ENCODE data around the gene MYO3B. TPM values are rescaled to one million over a fixed set of nuclear protein-coding genes. Genes with fewer than 3 reads are reported as not detected.
"Not testable (repeated sequence)": the region's sequence is repeated elsewhere in the genome, so short reads cannot be mapped to it uniquely, and the experiment has no call there.

Gene MYO3B
- total RNA-seq, 2 donors from 2014 or later, result not detected

DNA sequence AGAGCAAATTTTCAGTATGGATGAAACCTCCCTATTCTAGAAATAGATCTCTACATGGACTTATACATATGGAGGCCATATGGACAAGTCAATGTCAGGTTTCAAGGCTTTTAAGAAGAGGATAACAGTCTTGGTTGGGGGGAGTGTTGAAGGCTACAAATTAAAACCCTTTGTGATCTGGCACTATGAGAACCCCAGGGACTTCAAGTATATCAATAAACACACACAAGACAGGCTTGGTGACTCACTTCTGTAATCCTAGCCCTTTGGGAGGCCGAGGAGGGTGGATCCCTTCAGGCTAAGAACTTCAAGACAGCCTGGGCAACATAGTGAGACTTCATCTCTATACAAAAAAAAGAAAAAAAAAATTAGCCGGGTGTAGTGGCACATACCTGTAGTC lies 410.0 kb downstream of the MYO3B start:
- intact Hi-C loops (cut with DNase I), result no loop called here
- ATAC-seq (no peak), DNase-seq (no peak)

DNA sequence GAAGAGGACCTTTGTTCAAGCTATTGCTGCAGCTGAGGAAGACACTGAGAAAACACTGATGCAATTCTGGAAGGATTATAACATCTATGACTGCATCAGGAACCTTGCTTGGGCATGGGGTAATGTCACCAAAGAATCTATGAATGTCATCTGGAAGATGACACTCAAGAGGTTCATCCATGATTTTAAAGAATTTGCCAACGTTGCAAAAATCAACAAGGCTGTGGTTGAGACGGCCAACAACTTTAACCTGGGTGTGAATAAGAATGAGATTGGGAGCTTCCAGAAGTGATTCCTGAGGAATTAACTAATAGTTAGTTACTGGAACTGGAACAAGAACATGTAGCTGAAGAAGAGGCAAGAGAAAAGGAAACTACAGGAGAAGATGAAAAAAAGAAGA lies 410.8 kb downstream of the MYO3B start:
- DNase-seq, result no peak
- intact Hi-C loops (cut with DNase I), result no loop called here

DNA sequence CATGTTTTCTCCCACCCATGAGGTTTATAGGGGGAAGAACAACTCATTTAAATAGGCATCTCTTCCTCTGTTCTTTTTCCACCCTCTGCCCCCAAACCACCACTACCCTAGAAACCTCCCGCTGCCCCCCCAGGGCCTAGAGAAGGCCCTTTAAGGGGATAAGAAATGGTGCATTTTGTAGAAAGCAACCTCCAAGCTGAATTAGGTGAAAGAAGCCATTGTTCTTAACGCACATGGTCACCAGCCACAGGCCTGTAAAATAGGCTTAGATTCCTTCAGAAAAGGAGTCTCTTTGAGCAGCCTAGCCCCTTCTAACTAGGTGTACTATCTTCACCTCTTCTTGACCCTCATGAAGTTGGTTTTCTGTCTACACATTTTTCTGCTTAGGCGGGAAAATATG lies 418.6 kb downstream of the MYO3B start:
- ATAC-seq (no peak), DNase-seq (no peak)
- intact Hi-C loops (cut with DNase I), result no loop called here

More for the DNA sequence above, 410.8 kb downstream of the MYO3B start:
- ATAC-seq, result no peak

DNA sequence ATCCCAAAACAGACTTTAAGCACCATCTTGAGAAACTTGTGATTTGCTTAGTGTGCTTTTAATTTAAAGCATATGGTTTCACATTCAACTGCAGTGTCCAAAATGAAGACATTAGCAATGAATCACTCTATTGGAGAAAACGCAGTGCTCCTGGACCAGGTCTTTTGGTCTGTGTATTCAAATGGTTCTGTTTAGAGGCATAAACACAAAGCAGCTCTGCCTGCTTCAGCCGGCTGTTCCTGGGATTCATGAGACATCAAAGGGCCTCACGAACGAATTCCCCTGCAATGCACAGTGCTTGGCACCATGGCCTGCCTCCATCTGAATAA lies 420.1 kb downstream of the MYO3B start:
- no peak for ATAC-seq
- intact Hi-C loops (cut with DNase I), result no loop called here
- DNase-seq, result no peak

DNA sequence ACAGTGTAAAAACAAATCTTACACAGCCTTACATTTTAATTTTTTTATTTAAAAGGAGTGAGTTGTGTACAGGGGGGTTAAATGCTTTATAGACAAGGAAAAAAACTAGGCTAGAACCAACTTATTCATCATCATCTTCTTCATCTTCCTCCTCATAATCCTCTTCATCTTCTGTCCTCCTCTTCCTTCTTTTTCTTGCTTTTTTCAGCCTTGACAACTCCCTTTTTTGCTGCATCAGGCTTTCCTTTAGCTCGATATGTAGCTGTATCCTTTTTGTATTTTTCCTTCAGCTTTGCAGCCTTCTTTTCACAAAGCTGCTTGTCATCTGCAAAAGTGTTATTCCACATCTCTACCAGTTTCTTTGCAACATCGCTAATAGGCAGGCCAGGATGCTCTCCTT lies 423.5 kb downstream of the MYO3B start:
- no peak for ATAC-seq
- intact Hi-C loops (cut with DNase I), result no loop called here
- no peak for DNase-seq

DNA sequence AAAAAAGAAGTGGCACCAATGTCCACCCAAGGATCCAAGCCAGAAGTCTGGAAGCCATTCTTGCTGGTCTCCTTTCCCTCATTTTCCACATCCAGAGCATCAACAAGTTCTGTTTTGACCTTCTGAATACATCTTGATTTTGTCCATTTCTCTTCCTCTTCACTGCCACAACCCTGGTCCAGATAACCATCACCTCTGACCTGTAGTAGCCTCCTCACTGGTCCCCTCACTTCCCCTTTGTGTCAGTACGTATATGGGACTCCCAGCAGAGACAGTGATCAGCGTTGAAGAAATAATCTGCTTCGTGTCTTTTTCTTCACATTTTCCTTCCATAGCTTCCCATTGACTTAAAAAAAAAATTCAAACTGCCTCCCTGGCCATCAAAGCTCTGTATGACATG lies 427.9 kb downstream of the MYO3B start:
- intact Hi-C loops (cut with DNase I), result no loop called here
- ATAC-seq, result no peak
- DNase-seq, result no peak

DNA sequence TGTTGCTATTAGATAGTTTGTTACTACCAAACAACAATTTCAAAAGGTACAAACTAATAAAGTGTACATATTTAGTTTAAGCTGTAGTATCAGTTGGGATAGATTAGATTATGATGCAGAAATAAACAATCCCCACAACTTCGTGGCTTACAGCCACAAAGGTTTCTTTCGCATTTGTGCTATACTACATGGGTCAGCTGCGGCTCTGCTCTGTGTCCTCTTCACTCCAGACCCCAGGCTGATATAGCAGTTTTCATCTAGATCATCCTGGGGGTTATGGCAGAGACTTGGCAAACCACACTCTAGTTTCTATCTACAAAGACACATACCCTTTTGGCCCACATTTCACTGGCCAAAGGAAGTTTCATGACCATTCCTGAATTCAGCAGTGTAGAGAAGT lies 429.2 kb downstream of the MYO3B start:
- intact Hi-C loops (cut with DNase I), result no loop called here
- DNase-seq, result no peak
- ATAC-seq, result no peak

DNA sequence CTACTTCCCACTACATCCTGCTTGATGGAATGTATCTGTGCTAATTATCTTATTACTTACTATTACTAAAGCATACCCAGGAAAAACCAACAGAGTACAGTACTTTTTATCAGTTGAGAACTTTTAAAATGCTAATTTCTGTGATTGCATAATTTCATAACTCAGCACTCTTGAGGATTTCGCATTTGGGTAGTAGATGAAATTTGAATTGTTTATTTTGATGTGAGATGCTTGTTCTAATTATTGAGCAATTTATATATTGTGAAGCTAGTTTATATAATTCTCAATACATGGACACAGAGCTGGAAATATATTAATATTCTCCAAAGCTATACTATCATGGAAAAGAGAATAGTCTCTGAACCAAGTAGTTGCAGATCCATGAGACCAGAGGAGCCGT lies 432.7 kb downstream of the MYO3B start:
- intact Hi-C loops (cut with DNase I), result no loop called here
- ATAC-seq, result no peak
- no peak for DNase-seq

DNA sequence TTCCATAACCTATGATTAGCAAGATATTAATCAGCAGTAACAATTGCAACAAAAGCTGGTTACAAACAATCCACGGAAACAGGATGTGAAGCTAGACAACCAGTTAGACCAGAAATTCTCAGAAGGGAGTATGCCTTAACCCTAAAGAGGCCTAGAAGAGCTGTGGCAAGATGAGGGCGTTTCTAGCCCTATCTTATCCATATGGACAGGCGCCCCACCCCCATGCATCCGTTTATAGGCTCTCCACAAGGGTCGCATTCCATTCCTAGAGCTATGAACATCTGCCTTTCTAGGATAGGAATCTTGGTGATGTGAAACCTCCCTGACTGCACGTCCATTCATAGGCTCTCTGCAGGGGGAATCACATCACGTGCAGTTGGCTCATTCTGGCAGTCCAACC lies 441.0 kb downstream of the MYO3B start:
- DNase-seq; intact Hi-C loops (cut with DNase I); ATAC-seq: not testable (repeated sequence)

DNA sequence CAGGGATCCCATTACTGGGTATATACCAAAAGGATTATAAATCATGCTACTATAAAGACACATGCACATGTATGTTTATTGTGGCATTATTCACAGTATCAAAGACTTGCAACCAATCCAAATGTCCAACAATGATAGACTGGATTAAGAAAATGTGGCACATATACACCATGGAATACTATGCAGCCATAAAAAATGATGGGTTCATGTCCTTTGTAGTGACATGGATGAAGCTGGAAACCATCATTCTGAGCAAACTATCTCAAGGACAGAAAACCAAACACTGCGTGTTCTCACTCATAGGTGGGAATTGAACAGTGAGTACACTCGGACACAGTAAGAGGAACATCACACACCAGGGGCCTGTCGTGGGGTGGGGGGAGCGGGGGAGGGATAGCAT lies 457.1 kb downstream of the MYO3B start:
- intact Hi-C loops (cut with DNase I); ATAC-seq; DNase-seq: not testable (repeated sequence)

DNA sequence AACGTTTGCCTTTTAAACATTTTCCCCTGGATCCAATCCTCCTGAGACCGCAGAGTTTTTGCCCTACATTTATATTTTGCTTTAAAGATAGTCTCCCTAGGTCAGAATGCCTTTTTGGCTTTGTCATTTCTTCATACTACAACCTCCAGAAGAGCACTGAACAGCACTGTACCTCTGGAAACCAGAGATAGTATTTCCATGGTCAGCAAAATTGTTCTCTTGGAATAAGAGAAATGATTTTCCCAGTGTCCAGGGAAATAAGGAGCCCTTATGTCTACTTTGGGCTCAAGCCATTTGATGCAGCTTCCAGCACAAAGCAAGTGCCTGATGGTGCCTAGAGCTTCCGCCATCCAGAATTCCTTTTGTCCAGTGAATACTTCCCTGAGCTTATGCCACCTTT lies 461.7 kb downstream of the MYO3B start:
- ATAC-seq, result no peak
- intact Hi-C loops (cut with DNase I), result no loop called here
- DNase-seq, result no peak

DNA sequence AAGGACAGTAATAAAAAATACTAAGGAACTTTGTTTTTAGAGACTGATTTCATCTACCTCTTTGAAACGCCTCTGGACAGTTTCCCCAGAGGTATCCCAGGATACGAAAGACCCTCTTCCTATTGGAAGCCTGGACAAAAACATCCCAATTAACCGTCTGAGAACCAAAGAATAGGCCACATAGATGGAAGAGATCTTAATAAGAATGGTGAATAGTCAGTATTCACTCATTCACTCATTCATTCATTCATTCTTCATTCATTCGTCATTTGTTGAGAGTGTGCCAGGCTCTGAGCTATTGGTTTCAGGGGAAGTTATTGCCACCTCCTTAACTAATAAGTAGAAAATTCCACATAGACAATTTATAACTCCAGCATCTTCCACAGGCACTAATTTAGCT lies 464.0 kb downstream of the MYO3B start:
- intact Hi-C loops (cut with DNase I), result no loop called here

DNA sequence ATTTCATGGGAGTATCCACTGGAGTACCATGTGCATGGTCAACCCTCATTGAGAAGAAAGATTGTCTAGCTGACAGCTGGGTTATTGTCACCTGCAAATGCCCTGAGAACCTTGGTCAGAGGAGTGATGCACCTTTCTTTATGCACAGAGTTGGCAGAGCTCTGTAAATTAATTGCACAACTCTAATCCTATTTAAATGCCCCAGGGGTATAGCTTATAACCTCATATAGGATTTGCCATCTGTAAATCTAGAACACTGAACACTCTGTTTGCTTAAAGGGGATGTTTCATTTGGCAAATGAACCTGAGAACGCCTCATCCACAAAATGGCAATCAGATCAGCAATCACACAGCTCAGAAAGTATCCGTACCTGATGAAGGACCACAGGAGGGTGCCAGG lies 465.4 kb downstream of the MYO3B start:
- DNase-seq (no peak), ATAC-seq (no peak)
- intact Hi-C loops (cut with DNase I), result no loop called here

More for the DNA sequence above, 464.0 kb downstream of the MYO3B start:
- ATAC-seq (no peak), DNase-seq (no peak)

DNA sequence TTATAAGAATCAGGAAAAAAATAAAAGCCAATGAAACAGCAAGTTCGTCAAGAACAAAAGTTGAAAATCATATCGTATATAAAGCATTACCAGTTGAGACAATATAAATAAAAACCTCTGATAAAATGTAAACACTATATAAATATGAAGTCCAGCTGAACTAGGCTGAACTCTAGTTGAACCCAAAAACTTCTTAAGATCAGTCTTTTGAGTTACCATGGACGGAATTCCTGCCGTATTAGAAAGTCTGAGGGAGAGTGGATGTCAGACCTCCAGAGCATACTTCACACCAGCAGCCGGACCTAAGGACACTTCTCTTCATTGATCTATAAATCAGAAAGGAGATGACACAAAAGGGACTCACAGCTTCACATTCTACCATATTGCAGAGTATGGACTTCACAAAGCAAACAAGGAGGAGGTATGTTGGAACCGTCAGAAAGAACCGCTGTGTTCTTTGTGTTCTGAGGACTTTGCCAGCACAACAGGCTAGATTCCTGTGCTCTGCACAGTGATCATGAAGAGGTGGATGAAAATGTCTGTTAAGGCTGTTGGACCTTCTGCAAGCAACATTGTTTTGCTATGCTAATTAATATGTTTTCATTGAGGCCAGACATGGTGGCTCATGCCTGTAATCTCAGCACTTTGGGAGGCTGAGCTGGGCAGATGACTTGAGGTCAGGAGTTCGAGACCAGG lies 469.9 kb downstream of the MYO3B start:
- ATAC-seq, result no peak

DNA sequence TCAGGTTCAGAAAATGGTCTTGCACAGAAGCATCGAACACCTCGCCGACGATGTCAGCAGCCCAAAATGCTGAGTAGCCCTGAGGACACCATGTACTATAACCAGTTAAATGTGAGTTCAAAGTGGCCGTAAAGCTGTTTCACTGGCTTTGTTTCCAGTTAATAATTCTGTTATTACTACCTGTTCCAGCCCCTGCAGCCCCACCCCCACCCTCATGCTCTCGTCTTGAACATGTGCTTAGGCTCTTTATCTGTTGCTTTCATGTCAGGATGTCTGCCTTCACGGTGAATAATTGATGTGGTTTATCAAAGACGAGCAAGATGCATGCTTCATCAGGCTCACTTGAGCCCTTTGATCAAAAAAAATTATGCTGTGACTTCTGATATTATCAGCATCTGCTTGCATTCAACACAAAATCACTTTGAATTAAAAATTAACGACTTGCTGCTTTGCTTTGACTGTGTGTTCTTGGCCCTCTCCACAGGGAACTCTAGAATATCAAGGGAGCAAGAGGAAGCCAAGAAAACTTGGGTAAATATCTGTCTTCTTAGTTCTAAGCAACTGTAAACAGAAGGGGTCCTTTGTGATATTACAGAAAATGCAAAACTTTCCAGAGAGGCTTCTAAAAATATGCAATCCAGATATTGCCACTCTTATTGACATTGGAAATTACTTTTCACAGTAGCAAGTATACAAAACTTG lies 473.8 kb downstream of the MYO3B start:
- intact Hi-C loops (cut with DNase I), result no loop called here
- ATAC-seq (no peak), DNase-seq (no peak)

More for the DNA sequence above, 469.9 kb downstream of the MYO3B start:
- no peak for DNase-seq
- intact Hi-C loops (cut with DNase I), result no loop called here

DNA sequence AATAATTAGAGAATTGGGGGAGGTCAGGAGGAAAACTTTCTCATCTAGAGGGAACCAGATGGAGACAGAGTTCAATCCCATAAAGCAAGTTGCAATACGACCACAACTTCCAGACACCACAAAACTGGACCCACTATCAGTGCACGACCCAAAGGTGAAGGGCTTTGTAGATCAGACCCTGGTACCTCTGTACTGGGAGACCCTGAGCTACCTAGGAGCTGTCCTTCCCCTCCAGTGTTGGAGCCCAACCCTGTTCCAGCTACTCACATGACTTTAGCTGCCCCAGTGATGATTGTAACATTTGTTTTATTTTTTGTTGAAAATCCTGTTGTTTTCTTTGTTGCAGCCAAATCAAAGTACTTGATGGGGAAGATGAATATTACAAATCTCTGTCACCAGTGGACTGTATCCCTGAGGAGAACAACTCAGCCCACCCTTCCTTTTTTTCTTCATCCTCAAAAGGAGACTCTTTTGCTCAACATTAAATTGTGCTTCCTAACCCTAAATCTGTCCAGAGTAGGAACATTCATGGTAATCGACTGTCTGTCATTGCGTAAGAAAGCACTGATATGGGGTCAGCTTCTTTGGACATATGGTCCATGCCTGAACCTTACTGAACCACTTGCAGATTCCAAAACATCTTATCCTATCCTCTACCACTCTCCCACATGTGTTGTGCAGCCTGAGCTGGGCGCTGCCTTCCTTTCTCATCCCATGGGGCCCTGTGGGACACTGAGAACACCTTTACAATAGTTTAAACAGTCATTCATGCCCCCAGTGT lies 474.9 kb downstream of the MYO3B start:
- ATAC-seq (no peak), DNase-seq (no peak)
- intact Hi-C loops (cut with DNase I), result no loop called here

DNA sequence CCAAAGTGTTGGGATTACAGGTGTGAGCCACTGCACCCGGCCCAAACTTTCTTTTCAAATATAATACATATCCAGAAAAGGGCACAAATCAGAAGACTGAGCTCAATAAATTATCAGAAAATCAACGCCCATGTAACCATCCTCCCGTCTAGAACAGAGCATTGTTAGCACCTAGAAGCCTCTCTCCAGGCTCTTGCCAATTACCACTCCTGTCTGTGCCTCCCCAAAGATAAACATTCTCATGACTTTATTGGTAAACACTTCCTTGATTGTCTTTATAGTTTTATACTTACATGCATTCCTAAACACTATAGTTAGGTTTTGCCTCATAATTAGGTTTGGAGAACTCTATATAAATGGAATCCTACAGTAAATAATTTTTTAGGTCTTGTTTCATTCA lies 478.7 kb downstream of the MYO3B start:
- intact Hi-C loops (cut with DNase I), result no loop called here
- no peak for ATAC-seq
- DNase-seq, result no peak

DNA sequence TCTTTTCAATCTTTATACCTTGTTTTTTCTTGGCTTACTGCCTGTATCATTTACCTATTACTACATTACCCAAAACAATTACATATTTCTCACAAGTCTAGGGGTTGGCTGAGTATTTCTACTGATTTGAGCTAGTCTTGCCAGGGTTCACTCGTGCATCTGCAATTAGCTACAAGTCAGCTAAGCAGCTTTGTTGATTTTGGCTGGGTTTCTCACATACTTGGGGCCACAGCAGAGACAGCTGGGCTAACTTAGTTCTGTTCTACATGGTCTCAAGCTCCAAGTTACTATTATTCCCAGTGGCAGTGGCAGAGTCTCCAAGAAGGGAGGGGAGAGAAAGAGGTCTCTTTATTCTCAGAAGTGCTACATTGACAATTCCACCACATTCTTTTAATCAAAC lies 482.5 kb downstream of the MYO3B start:
- intact Hi-C loops (cut with DNase I), result no loop called here
- peak; percentile 19 to 31 for ATAC-seq
- no peak for DNase-seq

DNA sequence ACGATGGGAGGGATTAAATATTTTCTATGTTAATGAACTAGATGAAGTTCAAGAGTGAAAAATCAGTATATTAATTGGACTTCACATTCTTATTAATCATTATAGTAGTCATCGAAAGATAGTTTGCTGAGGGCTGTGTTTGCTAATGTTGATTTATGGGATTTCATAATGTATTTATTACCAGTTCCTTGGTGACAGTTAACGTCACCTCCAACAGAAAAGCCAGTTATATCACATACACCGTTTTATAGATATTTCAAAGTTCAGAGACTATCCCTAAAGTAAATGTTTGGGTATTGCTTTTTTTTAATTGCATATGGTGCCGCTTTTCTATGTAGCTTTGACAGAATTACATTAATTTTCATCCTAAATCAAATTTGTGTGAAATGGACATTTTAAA lies 487.8 kb downstream of the MYO3B start:
- intact Hi-C loops (cut with DNase I), result no loop called here
- ATAC-seq (no peak), DNase-seq (no peak)

DNA sequence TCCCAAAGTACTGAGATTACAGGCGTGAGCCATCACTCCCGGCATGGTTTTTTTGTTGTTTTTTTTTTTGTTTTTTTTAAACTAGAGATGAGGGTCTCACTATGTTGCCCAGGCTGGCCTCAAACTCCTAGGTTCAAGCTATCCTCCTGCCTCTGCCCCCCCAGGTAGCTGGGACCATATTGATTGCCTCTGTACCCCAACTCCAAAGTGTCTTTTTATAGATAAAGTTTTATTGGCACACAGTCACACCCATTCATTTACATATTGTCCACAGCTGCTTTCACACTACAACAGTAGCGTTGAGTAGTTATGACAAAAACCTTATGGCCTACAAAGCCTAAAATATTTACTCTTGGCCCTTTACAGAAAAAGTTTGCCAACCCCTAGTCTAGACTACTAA lies 492.0 kb downstream of the MYO3B start:
- ATAC-seq (no peak), DNase-seq (no peak)
- intact Hi-C loops (cut with DNase I), result no loop called here

DNA sequence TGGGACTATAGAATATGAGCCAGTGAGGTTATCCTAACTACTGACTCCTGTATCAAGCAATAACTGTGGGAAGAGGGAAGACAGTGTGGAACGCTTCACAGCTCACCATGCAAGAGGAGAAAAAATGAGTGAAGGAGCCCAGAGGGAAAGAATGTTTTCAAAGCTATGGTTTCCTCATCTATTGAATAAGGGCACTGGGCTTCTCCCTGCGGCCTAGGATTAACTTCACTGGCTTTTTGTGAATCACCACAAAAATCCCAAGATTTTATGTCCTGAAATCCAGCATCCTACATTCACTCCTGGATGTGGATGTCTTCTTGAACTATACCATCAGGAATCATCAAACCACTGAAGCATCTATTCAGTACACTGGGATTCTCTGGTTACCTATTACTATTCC lies 492.7 kb downstream of the MYO3B start:
- ATAC-seq, result no peak
- no peak for DNase-seq
- intact Hi-C loops (cut with DNase I), result no loop called here
